Mesodermal cell (in vitro differentiated cells): ENCODE data around the gene CLTA.

Experiments used
- H3K27ac ChIP-seq: 2 replicates; pipeline ENCODE4 v1.7.0; 2013; ENCODE audit warnings: mild to moderate bottlenecking, low read depth, low read length, moderate library complexity; ENCODE audit not compliant: severe bottlenecking
- H3K36me3 ChIP-seq: 2 replicates; pipeline ENCODE4 v1.7.1; 2013; ENCODE audit warnings: mild to moderate bottlenecking, low read length, moderate library complexity; ENCODE audit not compliant: control insufficient read depth, insufficient read depth
- H3K4me1 ChIP-seq: one replicate; pipeline ENCODE4 v1.7.1; 2013; ENCODE audit warnings: mild to moderate bottlenecking, low read length; ENCODE audit not compliant: insufficient read depth, control insufficient read depth, poor library complexity, severe bottlenecking
- H3K4me3 ChIP-seq: 2 replicates; pipeline ENCODE4 v1.7.0; 2013; ENCODE audit warnings: low read length, control low read depth, mild to moderate bottlenecking; ENCODE audit not compliant: insufficient read depth, poor library complexity, severe bottlenecking; ENCODE audit errors: extremely low read depth
- H3K9me3 ChIP-seq: 2 replicates; pipeline ENCODE4 v1.7.1; 2013; ENCODE audit warnings: mild to moderate bottlenecking, low read length, moderate library complexity; ENCODE audit not compliant: control insufficient read depth
- WGBS, 2 experiments: methylation state at CpG; one replicate each; pipeline ENCODE4 v1.1.5; 2013; ENCODE audit warnings: missing lambda C conversion rate in 2 of 2; ENCODE audit not compliant: insufficient coverage in 2 of 2; 5-methylcytosine and 5-hydroxymethylcytosine counted together

Gene CLTA

DNA sequence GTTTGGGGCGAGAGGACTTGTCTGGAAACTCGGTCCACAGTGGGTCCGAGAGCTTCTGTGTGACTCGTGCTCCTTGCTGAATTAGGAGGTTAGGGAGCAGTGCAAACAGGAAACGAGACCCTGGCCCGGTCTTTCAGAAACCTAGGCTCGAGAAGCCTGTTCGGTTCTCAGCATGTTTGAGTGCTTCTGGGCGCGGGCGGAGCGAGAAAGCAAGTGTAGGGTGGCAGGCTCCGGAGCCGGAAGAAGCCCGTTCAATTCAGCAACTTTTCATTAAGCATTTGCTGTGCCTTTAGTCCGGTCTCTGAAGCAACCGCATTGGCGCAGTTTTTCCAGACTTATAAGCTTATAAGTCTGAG, 547 bp downstream of the CLTA start:
- Histone ChIP-seq H3K36me3 (peaks cover 22% of the 10 kb centered on the region), H3K27ac (peak overlapping the region; percentile 89), H3K9me3 (no peaks in the 10 kb centered on the region), H3K4me3 (peak overlapping the region; percentile 98), H3K4me1 (peaks cover 28% of the 10 kb centered on the region)
- 0 to 2% methylated on average over 18 of the region's 18 CpGs for WGBS, 2 experiments

- 3 to 5% methylated on average over 7 of the region's 7 CpGs for WGBS, 2 experiments
- Histone ChIP-seq H3K4me1 (peaks cover 28% of the 10 kb centered on the region), H3K4me3 (peak overlapping the region; percentile 98), H3K9me3 (no peaks in the 10 kb centered on the region), H3K27ac (peak overlapping the region; percentile 89), H3K36me3 (peaks cover 26% of the 10 kb centered on the region)
Observed at GRCh38 chr9:36191686-36192085, 965 bp downstream of the CLTA start.

DNA sequence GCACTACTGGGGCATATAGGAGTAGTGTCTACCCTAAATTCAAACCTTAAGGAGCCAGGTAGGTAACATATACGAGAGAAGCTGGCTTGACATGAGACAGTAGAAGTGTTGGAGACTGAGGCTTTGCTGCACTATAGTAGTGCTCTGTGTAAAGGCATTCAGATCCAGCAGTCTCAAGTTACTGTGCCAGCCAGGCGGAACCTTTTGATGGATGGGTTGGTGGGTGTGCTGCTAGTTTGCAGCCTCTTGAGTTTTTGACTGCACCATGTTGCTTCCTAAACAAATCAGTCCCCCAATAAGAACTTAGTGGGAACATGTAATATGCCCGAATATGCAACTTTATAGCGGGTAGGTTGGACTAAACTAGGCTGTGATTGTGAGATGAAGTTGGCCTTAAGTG, 1.5 kb downstream of the CLTA start:
- Histone ChIP-seq H3K4me3 (peak overlapping the region; percentile 98), H3K9me3 (no peaks in the 10 kb centered on the region), H3K4me1 (peaks cover 28% of the 10 kb centered on the region), H3K36me3 (peaks cover 31% of the 10 kb centered on the region), H3K27ac (no peak overlapping the region)
- 33 to 42% methylated on average over 1 of the region's 4 CpGs for WGBS, 2 experiments

GRCh38 chr9:36193023-36193422, 2.3 kb downstream of the CLTA start:
- 89 to 93% methylated on average over 3 of the region's 3 CpGs for WGBS, 2 experiments
- H3K36me3 ChIP-seq, result peaks cover 38% of the 10 kb centered on the region
- no peaks in the 10 kb centered on the region for H3K9me3 ChIP-seq
- H3K4me3 ChIP-seq, result peak overlapping the region; percentile 98
- H3K27ac ChIP-seq, result no peak overlapping the region
- peaks cover 21% of the 10 kb centered on the region for H3K4me1 ChIP-seq

GRCh38 chr9:36194326-36195000, 3.7 kb downstream of the CLTA start:
- 92 to 100% methylated on average over 3 to 4 of the region's 4 CpGs for WGBS, 2 experiments
- H3K36me3 ChIP-seq, result peaks cover 52% of the 10 kb centered on the region
- no peaks in the 10 kb centered on the region for H3K9me3 ChIP-seq
- peaks cover 20% of the 10 kb centered on the region for H3K4me1 ChIP-seq
- no peak overlapping the region for H3K4me3 ChIP-seq
- H3K27ac ChIP-seq, result no peak overlapping the region

DNA sequence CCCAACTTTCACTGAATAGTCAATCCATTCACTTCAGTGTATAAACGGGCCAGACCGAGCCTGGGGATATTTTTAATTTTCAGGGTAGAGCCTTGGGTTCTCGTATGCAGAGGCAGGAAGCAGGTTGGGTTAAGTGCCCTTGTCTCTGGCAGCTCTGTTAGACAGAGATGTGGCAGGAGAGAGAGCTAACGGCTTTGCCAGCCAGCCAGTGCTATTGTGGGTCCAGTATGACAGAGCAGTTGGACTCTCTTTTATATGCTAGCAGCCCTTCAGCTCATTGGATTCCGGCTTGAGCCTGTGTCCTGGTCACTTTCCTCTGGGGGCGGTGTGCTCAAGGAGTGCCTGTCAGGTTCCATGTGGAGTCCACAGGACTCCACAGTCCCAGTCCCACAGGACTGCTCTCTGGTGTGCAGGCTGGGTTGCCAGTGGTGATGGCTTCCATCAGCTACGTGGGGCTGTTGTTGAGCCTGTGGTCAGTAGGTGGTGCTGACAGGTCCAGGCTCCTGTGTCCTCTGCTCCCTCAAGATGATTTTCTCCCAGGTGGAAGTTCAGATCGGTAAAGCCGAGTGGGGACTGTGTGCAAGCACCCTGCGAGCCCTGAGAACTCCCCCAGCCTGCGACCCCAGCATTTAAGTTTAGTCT, 14.3 kb downstream of the CLTA start:
- Histone ChIP-seq H3K27ac (no peak overlapping the region), H3K4me3 (no peak overlapping the region), H3K36me3 (peaks cover 98% of the 10 kb centered on the region), H3K9me3 (no peaks in the 10 kb centered on the region), H3K4me1 (peaks cover 24% of the 10 kb centered on the region)
- WGBS, 2 experiments, result 86 to 93% methylated on average over 8 to 9 of the region's 11 CpGs

DNA sequence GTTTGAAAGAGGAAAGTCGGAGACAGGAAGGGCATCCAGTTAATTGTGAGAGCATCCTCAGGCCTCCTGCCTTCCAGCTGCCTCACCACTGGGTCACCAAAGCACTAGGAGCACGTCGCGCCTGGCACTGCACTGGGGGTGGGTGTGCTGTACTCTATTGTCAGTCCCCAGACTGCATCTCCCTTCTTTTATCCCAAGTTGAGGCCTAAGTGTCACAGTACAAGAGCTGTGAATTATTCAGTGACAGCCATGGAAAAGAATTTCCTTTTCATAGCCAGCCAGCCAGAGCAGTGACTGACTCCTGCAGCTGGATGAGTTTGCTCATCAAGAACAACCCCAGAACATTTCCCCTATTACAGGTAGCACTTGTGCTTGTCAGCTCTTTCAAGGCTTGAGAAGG, 16.3 kb downstream of the CLTA start:
- Histone ChIP-seq H3K36me3 (peaks cover 98% of the 10 kb centered on the region), H3K4me1 (peaks cover 24% of the 10 kb centered on the region), H3K27ac (peak overlapping the region; percentile 37), H3K4me3 (no peak overlapping the region), H3K9me3 (no peaks in the 10 kb centered on the region)
- WGBS, 2 experiments, result 93 to 100% methylated on average over 1 to 4 of the region's 4 CpGs

- peaks cover 98% of the 10 kb centered on the region for H3K36me3 ChIP-seq
Observed at GRCh38 chr9:36207546-36208012, 16.9 kb downstream of the CLTA start.

DNA sequence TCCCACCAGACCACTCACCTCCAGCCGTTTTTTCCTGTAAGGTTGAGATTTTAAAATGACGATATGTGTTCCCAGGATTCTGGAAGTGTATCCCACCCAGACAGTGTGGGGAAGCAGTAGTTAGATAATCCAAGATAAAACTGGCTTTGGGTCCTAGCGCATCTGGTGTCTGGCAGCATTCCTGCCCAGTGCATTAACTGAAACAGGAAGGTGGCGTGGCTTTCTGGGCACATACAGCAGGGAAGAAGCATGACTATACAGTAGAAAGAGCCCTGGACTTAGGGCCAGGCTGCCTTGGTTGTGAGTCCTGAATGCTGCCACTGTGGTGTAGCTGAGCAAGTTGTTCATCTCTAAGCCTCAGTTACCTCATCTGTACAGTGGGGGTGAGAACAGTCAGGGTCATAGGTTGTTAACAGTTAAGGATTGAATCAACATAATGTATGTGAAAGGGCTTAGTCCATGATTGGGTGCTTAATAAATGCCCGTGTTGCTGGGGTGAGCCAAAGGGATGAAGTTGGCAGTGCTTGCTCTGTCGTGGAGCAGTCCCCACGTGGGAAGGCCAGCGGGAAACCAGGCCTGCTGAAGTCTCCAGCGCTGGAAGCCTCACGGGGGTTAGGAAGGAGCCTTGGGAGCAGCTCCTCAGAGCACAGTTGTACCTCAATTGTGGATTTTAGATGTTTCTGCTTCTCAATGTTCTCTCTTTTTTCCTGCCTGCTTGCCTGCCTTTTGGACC, 18.0 kb downstream of the CLTA start:
- H3K9me3 ChIP-seq, result no peaks in the 10 kb centered on the region
- H3K4me3 ChIP-seq, result no peak overlapping the region
- peaks cover 98% of the 10 kb centered on the region for H3K36me3 ChIP-seq
- peaks cover 24% of the 10 kb centered on the region for H3K4me1 ChIP-seq
- 93 to 94% methylated on average over 8 of the region's 10 CpGs for WGBS, 2 experiments
- H3K27ac ChIP-seq, result peak overlapping the region; percentile 37

More at GRCh38 chr9:36207546-36208012, 16.9 kb downstream of the CLTA start:
- H3K4me1 ChIP-seq, result peaks cover 24% of the 10 kb centered on the region
- no peak overlapping the region for H3K4me3 ChIP-seq
- peak overlapping the region; percentile 37 for H3K27ac ChIP-seq
- no peaks in the 10 kb centered on the region for H3K9me3 ChIP-seq
- WGBS, 2 experiments, result no CpG with 5 or more reads among the region's 1 CpG

DNA sequence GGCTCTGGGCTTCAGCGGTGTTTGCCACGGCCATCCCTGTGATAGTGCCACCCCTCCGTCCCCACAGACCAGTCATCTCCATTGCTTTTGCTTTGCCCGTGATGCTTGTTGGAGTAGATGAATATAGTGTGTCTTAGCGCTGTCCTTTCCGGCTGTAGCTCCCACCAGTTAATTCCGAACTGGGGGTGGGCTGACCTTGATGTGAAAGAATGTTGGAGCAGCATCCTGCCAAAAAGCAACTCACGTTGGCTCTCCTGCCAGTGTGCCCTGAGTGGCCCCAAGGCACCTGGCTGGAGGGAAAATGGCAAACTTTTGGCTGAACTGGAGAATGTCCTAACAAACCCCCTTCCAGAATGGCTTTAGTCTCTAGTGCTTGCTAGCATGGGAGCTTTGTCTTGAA, 20.0 kb downstream of the CLTA start:
- no peaks in the 10 kb centered on the region for H3K9me3 ChIP-seq
- H3K36me3 ChIP-seq, result peaks cover 87% of the 10 kb centered on the region
- WGBS, 2 experiments, result 92 to 97% methylated on average over 7 to 8 of the region's 8 CpGs
- no peak overlapping the region for H3K27ac ChIP-seq
- peaks cover 26% of the 10 kb centered on the region for H3K4me1 ChIP-seq
- H3K4me3 ChIP-seq, result no peak overlapping the region
